LNCaP clone FGC (cell line): ENCODE results near the gene IRX4.

Experiments used
- DNase-seq: peaks from one replicate; pipeline ENCODE4 v3.0.0-alpha.2; 2011; ENCODE audit warnings: low read depth
- H3K4me3 ChIP-seq: 2 replicates; pipeline ENCODE4 v1.5.1; 2011; ENCODE audit warnings: mild to moderate bottlenecking, low read depth, low read length, control low read depth
- TF ChIP-seq, protein P1 (sequence below): IDR thresholded peaks from 2 replicates; pipeline ENCODE4 v1.5.1; 2012; ENCODE audit warnings: mild to moderate bottlenecking; ENCODE audit not compliant: control insufficient read depth, insufficient read depth; ENCODE audit errors: extremely low read depth

Gene IRX4

DNA sequence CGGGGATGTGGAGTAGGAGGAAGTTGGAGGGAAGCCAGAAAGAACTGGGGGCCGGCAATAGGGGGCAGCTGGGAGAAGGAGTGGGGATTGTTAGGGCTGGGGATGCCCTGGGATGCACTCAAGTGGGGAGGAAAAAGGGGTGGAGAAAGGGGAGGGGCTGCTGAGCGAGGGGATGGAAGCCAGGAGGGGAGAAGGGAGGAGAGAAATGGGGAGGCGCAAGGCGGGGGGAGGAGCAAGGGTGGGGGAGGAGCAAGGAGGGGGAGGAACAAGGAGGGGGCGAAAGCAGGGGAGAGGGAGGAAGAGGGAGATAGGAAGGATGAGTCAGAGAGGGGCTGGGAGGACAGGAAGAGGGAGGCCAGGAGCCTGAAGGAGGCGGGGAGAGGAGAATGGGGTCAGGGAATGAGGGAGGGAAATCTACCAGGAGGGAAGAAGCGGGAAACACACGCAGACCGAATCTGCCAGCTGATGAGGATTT, 1.6 kb downstream of the IRX4 start:
- peak overlapping the region; percentile 75 for H3K4me3 ChIP-seq
- TF ChIP-seq, protein P1, sequence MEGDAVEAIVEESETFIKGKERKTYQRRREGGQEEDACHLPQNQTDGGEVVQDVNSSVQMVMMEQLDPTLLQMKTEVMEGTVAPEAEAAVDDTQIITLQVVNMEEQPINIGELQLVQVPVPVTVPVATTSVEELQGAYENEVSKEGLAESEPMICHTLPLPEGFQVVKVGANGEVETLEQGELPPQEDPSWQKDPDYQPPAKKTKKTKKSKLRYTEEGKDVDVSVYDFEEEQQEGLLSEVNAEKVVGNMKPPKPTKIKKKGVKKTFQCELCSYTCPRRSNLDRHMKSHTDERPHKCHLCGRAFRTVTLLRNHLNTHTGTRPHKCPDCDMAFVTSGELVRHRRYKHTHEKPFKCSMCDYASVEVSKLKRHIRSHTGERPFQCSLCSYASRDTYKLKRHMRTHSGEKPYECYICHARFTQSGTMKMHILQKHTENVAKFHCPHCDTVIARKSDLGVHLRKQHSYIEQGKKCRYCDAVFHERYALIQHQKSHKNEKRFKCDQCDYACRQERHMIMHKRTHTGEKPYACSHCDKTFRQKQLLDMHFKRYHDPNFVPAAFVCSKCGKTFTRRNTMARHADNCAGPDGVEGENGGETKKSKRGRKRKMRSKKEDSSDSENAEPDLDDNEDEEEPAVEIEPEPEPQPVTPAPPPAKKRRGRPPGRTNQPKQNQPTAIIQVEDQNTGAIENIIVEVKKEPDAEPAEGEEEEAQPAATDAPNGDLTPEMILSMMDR, result no peak
- DNase-seq, result no peak

DNA sequence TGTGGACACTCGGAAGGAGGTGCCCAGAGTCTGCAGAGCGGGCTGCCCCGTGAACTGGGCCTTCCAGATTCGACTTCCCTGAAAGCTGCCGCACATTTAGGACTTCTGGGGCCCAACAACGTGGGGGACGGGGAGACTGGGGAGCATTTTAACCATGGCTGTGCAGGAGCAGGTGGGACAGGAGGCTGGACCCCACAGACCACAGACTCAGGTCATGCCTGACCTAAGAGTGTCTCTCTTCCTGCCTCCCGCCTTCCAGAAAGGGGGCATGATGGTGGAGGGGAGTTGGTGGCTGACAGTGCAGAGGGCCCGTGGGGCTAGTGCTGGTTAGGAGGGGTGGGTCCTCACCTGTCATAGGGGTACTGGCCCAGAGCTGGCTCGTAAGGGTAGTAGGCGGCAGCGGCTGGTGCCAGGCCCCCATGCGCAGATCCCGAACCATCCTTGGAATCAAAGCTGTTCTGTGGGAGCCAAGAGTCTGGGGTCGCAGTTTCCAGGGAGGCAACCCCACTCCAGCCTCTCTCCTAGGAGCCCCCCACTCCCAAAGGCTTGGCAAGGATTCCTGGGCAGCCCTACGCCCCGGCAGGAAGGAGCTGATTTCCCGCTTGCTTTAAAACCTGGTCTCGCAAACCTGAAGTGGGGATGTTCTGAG, 2.2 kb downstream of the IRX4 start:
- TF ChIP-seq, protein P1, result no peak
- no peak for DNase-seq
- no peak overlapping the region for H3K4me3 ChIP-seq

DNA sequence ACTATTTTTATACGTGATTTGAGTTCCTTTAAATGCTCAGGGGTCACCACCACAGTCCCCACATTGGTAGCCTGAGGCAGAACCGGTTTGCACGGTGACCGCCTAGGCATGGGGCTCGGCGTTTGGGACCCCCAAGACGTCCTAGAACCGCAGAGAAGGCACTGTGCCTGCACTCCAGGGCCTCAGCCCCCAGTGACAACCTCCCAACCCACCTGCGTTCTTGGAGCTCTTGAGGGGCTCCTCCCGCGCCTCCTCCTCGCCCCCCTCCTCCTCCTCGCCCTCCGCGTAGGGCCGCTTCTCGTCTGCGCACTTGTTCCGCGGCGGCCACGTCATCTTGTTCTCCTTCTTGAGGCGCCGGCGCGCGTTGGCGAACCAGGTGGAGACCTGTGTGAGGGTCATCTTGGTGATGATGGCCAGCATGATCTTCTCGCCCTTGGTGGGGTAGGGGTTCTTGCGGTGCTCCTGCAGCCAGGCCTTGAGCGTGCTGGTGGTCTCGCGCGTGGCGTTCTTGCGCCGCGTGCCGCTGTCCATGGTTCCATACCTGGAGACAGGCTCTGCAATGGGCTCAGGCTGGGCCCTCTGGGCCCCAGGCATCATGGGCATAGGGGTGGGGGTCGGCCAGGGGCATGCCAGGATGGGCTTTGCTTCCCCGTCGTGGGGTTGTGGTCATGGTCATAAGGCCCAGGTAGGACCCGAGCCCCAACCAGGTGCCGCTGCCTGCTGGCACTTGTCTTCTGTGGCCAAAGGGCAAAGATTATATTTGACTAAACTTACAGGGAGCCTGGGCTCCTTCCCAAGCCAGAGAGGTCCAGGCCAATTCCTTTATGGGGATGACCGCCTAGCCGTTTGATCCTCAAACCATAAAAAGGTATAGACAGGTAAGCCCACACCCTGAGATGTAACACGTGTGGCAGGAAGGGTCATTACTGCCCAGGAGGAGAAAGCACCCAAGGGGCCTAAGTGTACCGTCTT, 3.1 kb downstream of the IRX4 start:
- no peak for DNase-seq
- no peak overlapping the region for H3K4me3 ChIP-seq
- TF ChIP-seq, protein P1, result no peak

DNA sequence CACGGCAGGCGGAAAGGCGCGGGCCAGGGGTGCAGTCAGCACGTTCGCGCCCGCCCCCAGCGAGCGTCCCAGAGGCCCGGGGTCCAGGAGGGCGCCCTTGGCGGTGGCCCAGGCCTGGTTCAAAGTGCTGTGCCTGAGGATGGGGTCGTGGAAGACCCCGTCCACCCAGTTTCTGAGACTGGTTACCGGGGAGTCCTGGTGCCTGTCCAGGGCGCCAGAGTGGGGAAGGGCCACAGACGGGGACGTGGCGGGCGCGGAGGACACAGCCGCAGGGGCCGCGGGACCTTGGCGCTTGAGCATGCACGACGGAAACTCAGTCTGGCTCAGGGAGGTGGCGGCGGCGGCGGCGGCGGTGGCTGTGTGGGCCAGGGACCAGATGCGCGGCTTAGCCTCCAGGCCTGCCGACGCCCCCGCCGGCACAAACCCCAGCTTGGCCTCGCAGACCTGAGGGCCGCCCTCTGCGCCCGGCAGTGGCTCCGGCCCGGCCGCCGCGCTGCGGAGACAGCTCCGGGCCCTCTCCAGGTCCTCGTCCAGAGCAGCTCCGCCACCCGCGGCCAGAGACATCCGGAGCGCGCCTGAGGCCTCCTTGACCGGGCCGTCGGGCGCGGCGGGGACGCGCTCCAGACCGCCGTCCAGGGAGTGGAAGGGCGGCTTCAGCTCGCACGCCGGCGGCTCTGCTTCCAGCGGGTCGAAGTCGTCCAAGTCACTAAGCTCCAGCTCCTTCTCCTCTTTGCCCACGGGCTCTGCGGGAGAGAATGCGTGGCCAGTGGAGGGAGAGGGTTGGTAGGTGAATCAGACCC, 4.5 kb downstream of the IRX4 start:
- TF ChIP-seq, protein P1, result no peak
- no peak for DNase-seq
- H3K4me3 ChIP-seq, result no peak overlapping the region

DNA sequence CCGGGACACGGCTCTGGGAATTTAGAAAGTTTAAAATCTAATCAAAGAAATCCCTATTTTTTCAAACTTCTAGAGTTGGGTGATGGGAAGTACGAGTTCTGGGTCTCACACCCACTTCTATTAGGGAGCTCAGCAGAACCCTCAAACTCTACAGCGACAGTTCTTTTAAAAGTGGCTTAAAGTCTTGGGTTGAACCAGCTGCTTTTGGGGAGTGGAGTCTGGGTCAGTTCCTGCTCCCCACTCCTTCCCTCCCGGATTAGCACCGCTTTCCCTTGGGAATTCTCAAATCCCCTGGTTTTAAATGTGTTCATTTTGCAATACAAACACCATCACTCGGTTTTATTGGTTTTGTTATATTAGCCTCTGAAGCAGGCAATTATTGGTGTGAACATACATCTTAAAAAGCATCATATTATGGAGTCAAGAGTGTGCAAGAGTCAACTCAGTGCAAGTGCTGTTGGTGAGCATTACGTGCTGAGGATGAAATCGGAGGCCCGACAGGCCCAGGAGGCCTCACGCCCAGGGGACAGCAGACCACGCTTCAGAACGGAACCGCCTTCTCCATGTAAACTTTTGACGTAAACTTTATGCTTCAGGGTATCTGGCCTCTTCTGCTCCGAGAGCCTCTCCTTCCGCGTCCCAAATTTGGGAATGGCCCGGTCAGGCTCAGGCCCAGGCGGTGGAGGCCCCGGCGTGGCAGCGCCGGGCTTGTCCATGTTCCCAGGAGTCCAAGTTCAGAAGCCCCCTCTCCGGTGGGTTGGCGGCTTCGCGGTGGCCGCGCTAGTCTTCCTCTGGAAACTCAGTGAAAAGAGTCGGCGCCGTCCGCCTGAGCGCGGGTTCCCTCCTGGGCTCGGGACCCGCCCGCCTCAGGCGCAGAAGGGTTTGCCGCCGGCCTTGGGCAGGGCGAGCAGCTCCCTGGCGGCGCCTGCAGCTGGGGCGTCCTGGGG, 5.3 kb downstream of the IRX4 start:
- TF ChIP-seq, protein P1, result no peak
- no peak for DNase-seq
- no peak overlapping the region for H3K4me3 ChIP-seq

DNA sequence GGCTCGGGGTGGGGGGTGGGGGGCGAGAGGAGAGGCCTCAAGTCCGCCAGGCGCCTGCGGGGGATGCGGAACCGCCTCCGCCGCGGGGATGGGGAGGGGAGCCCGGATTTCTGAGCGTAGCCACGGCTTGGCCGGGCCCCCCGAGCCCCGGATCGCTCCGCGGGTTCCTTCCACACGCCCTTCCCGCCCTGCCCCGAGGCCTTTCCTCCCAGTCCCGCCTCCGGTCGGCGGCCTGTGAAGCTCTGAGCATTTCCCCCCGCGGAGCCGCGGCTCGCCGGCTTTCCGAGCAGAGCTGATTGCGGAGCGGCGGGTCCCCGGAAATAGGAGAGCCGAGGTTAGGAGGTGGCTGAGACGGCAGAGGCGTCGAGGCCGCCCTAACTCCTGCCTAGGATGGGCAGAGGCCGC, 6.1 kb downstream of the IRX4 start:
- H3K4me3 ChIP-seq, result no peak overlapping the region
- DNase-seq, result no peak
- TF ChIP-seq, protein P1, result no peak
